GM12878 (cell line): ENCODE data around the gene NRG3.

Source experiments
- EP300 ChIP-seq, 2 experiments: fragments of 150-350 bp in 1 of 2; IDR thresholded peaks; 2 replicates each; pipeline ENCODE4 v1.6.1; 2011 to 2012; ENCODE audit warnings: low read depth in 2 of 2, low read length in 2 of 2, borderline replicate concordance in 1 of 2, improper control_type of control experiment in 1 of 2, inconsistent platforms in 1 of 2; ENCODE audit not compliant: control insufficient read depth in 1 of 2
- EZH2 ChIP-seq: IDR thresholded peaks from 2 replicates; pipeline ENCODE4 v1.6.1; 2012; ENCODE audit warnings: low read depth, mild to moderate bottlenecking, control low read depth, inconsistent platforms, low read length, borderline replicate concordance; ENCODE audit not compliant: control insufficient read depth
- SP1 ChIP-seq: IDR thresholded peaks from one replicate; pipeline ENCODE4 v1.6.1; 2011; ENCODE audit warnings: low read depth, low read length
- SREBF2 ChIP-seq: IDR thresholded peaks from 2 replicates; pipeline ENCODE4 v1.6.1; 2012; ENCODE audit warnings: mild to moderate bottlenecking, low read length

GRCh38 chr10:81909453-81909852 is 34.5 kb downstream of the NRG3 start:
- no peak for TF ChIP-seq EZH2
- TF ChIP-seq SP1, result no peak
- TF ChIP-seq EP300 (IDR thresholded peaks at IDR 0.05; ENCODE audit: borderline replicate concordance in 1 of 2, control insufficient read depth in 1 of 2, low read depth in 2 of 2, low read length in 2 of 2), result no peak
- TF ChIP-seq SREBF2, result no peak
